SK-N-SH treated with all-trans-retinoic acid at 6 μM for 48 hours (cell line): Measurements from ENCODE around the gene PLD2.

ENCODE experiments used
- BACH2 ChIP-seq: fragments of 250-450 bp; sonication (Bioruptor Pico); IDR thresholded peaks from 2 replicates; pipeline ENCODE4 v1.9.0; 2021; ENCODE audit warnings: mild to moderate bottlenecking, borderline replicate concordance
- OSR1 ChIP-seq: fragments of 250-450 bp; sonication (Bioruptor Pico); IDR thresholded peaks from 2 replicates; pipeline ENCODE4 v1.8.0; 2022; ENCODE audit warnings: moderate library complexity, mild to moderate bottlenecking, inconsistent platforms
- TOX ChIP-seq: fragments of 250-450 bp; sonication (Bioruptor Pico); IDR thresholded peaks from 2 replicates; pipeline ENCODE4 v1.8.0; 2021; ENCODE audit warnings: mild to moderate bottlenecking, moderate library complexity, borderline replicate concordance
- ZFP3 ChIP-seq: fragments of 250-450 bp; sonication (Bioruptor Pico); IDR thresholded peaks from 2 replicates; pipeline ENCODE4 v1.5.0; 2020; ENCODE audit warnings: mild to moderate bottlenecking, moderate library complexity
- ZFP30 ChIP-seq: fragments of 450-650 bp; formaldehyde crosslinking; IDR thresholded peaks from 2 replicates; pipeline ENCODE4 v1.5.0; 2022; ENCODE audit warnings: mild to moderate bottlenecking, moderate library complexity
- ZNF565 ChIP-seq: fragments of 450-650 bp; formaldehyde crosslinking; conservative IDR thresholded peaks from 2 replicates; pipeline ENCODE4 v1.5.0; 2020; ENCODE audit warnings: low read depth, mild to moderate bottlenecking, moderate library complexity
- ZNF70 ChIP-seq: fragments of 450-650 bp; formaldehyde crosslinking; IDR thresholded peaks from 2 replicates; pipeline ENCODE4 v1.5.0; 2020; ENCODE audit warnings: mild to moderate bottlenecking, moderate library complexity
- ZNF8 ChIP-seq: fragments of 450-650 bp; formaldehyde crosslinking; IDR thresholded peaks from 2 replicates; pipeline ENCODE4 v1.5.0; 2020; ENCODE audit warnings: mild to moderate bottlenecking, moderate library complexity
- TF ChIP-seq, protein P1 (sequence below): fragments of 250-450 bp; sonication (Bioruptor Pico); IDR thresholded peaks from 2 replicates; pipeline ENCODE4 v1.5.1; 2021; ENCODE audit warnings: mild to moderate bottlenecking, moderate library complexity
- TF ChIP-seq, protein P2 (sequence below): fragments of 250-450 bp; sonication (Bioruptor Pico); IDR thresholded peaks from 2 replicates; pipeline ENCODE4 v1.5.1; 2020; ENCODE audit warnings: low read depth, mild to moderate bottlenecking, moderate library complexity
- TF ChIP-seq, protein P3 (sequence below): fragments of 250-450 bp; sonication (Bioruptor Pico); IDR thresholded peaks from 2 replicates; pipeline ENCODE4 v1.8.0; 2020; ENCODE audit warnings: mild to moderate bottlenecking, moderate library complexity, borderline replicate concordance

DNA sequence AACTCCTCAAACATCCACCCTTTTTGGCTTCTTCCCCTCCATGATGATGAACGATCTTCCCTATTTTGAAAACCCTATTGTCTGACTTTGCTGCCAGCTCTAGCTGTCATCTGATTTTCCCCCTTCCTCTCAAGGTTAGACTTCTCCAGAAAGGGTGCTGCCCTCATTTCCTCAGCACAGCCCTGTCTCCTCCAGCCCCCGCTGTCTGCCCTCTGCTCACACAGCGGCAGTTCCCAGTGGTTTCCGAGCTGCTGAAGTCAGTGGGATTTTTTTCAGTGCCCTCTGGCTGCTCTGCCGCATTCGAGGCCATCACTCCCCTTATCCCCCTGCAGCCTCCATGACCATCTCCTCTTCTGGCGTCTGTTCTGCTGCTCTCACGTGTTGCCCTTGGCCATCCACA is 65.8 kb downstream of the PLD2 start:
- TF ChIP-seq BACH2 (CRISPR knock-in tag) (no peak), ZNF565 (CRISPR knock-in tag) (no peak), TOX (CRISPR knock-in tag) (no peak), ZFP30 (CRISPR knock-in tag) (no peak), ZFP3 (CRISPR knock-in tag) (no peak), ZNF8 (CRISPR knock-in tag) (no peak), OSR1 (no peak), ZNF70 (CRISPR knock-in tag) (no peak)
- TF ChIP-seq, protein P1, sequence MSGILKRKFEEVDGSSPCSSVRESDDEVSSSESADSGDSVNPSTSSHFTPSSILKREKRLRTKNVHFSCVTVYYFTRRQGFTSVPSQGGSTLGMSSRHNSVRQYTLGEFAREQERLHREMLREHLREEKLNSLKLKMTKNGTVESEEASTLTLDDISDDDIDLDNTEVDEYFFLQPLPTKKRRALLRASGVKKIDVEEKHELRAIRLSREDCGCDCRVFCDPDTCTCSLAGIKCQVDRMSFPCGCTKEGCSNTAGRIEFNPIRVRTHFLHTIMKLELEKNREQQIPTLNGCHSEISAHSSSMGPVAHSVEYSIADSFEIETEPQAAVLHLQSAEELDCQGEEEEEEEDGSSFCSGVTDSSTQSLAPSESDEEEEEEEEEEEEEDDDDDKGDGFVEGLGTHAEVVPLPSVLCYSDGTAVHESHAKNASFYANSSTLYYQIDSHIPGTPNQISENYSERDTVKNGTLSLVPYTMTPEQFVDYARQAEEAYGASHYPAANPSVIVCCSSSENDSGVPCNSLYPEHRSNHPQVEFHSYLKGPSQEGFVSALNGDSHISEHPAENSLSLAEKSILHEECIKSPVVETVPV (CRISPR knock-in tag): no peak
- TF ChIP-seq, protein P2, sequence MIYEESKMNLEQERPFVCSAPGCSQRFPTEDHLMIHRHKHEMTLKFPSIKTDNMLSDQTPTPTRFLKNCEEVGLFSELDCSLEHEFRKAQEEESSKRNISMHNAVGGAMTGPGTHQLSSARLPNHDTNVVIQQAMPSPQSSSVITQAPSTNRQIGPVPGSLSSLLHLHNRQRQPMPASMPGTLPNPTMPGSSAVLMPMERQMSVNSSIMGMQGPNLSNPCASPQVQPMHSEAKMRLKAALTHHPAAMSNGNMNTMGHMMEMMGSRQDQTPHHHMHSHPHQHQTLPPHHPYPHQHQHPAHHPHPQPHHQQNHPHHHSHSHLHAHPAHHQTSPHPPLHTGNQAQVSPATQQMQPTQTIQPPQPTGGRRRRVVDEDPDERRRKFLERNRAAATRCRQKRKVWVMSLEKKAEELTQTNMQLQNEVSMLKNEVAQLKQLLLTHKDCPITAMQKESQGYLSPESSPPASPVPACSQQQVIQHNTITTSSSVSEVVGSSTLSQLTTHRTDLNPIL (CRISPR knock-in tag): no peak
- TF ChIP-seq, protein P3, sequence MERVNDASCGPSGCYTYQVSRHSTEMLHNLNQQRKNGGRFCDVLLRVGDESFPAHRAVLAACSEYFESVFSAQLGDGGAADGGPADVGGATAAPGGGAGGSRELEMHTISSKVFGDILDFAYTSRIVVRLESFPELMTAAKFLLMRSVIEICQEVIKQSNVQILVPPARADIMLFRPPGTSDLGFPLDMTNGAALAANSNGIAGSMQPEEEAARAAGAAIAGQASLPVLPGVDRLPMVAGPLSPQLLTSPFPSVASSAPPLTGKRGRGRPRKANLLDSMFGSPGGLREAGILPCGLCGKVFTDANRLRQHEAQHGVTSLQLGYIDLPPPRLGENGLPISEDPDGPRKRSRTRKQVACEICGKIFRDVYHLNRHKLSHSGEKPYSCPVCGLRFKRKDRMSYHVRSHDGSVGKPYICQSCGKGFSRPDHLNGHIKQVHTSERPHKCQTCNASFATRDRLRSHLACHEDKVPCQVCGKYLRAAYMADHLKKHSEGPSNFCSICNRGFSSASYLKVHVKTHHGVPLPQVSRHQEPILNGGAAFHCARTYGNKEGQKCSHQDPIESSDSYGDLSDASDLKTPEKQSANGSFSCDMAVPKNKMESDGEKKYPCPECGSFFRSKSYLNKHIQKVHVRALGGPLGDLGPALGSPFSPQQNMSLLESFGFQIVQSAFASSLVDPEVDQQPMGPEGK: no peak
